OCI-LY1 (cell line): Measurements from ENCODE around the gene TMEM106C.

Experiments used
- EZH2 ChIP-seq: fragments of 200-600 bp; sonication (generic), shearing (Covaris generic); IDR thresholded peaks from 2 replicates; pipeline ENCODE4 v1.8.0; 2017; ENCODE audit warnings: borderline replicate concordance, mixed run types, mild to moderate bottlenecking, antibody characterized with exemption, low read length, moderate library complexity, mixed read lengths
- TF ChIP-seq, protein P1 (sequence below): fragments of 200-600 bp; sonication (generic), shearing (Covaris generic); IDR thresholded peaks from 2 replicates; pipeline ENCODE4 v1.5.1; 2017; ENCODE audit warnings: mild to moderate bottlenecking, antibody characterized with exemption, low read length, moderate library complexity, mixed read lengths

DNA sequence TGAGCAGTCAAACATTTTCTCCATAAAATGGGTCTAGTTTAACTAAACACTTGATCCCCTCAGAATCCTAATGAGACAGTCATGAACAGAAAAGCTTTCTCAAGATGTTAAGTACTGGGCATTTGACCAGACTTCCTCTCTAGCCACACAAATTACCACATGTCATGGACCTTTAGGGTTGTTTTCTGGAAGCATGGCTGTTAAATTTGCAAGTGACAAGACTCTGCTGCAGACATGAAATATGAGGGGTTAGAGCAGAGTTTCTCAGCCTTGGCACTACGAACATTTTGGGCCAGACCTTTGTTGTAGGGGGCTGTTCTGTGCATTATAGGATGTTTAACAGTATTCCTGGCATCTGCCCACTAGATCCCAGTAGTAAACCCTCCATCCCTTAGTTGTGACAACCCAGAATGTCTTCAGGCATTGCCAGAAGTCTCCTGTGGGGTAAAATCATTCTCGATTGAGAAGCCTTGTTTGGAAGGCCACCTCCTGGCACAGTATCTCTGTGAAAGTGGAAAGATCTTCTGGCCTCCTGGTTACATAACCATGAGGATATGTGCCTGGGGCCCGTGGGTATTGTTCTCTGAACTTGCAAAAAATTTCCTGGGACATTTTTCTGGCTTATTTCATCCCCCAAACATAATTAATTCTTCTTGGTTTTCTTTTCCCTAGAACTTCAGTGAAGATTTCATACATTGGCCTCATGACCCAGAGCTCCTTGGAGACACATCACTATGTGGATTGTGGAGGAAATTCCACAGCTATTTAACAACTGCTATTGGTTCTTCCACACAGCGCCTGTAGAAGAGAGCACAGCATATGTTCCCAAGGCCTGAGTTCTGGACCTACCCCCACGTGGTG, 4.3 kb downstream of the TMEM106C start:
- TF ChIP-seq, protein P1, sequence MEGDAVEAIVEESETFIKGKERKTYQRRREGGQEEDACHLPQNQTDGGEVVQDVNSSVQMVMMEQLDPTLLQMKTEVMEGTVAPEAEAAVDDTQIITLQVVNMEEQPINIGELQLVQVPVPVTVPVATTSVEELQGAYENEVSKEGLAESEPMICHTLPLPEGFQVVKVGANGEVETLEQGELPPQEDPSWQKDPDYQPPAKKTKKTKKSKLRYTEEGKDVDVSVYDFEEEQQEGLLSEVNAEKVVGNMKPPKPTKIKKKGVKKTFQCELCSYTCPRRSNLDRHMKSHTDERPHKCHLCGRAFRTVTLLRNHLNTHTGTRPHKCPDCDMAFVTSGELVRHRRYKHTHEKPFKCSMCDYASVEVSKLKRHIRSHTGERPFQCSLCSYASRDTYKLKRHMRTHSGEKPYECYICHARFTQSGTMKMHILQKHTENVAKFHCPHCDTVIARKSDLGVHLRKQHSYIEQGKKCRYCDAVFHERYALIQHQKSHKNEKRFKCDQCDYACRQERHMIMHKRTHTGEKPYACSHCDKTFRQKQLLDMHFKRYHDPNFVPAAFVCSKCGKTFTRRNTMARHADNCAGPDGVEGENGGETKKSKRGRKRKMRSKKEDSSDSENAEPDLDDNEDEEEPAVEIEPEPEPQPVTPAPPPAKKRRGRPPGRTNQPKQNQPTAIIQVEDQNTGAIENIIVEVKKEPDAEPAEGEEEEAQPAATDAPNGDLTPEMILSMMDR = no peak
- no peak for TF ChIP-seq EZH2
